Measurements from ENCODE around the gene HSF2BP.

The HSF2BP gene

DNA sequence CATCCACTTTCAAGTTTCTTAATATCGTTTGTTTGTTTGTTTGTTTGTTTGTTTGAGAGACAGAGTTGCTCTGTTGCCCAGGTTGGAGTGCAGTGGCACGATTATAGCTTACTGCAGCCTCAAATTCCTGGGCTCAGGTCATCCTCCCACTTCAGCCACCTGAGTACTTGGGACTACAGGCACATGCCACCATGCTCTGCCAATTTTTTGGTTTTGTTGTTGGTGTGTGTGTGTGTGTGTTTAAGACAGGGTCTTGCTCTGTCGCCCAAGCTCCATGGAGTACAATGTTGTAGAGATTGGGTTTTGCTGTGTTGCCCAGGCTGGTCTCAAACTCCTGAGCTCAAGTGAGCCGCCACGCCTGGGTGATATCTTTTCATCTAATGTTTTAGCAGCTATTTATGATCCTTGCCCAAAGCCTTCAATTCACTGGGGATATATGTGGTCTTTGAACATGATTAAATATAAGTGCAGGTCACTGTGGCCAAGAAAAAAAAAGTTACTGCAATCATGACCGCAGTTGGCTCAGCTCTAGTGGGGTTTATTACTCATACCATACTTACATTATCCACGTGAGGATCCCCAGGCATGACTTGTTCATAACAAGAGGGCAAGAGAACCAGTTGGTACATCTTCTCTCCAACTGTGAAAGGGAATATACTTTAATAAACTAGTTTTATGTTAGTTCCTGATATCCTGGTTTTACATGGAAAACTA is 8.1 kb upstream of the HSF2BP start:
- peaks cover 25% of the 10 kb centered on the region for H3K79me1 ChIP-seq (ENCODE audit: low read length)
- H3K56ac ChIP-seq (ENCODE audit: low read length) = no peak overlapping the region
- no peak overlapping the region for H4K8ac ChIP-seq (ENCODE audit: low read depth, low read length)
- no peak overlapping the region for H3K4ac ChIP-seq (ENCODE audit: low read depth, low read length)
- H3K23ac ChIP-seq (ENCODE audit: low read length) = no peak overlapping the region
- no peak overlapping the region for H3K27ac ChIP-seq (ENCODE audit: low read depth, low read length)
- H3K4me2 ChIP-seq (ENCODE audit: low read length) = no peak overlapping the region
- H3K4me3 ChIP-seq (ENCODE audit: low read length) = no peak overlapping the region
- no peak overlapping the region for H4K5ac ChIP-seq (ENCODE audit: low read length)
- H2BK5ac ChIP-seq (ENCODE audit: low read length) = no peak overlapping the region
- peaks cover 12% of the 10 kb centered on the region for H3K36me3 ChIP-seq (ENCODE audit: control insufficient read depth, insufficient read depth, low read length)
- DNase-seq = no peak
- no peaks in the 10 kb centered on the region for H3K4me1 ChIP-seq (ENCODE audit: control insufficient read depth, low read depth, low read length)
- no peak overlapping the region for H3K18ac ChIP-seq (ENCODE audit: low read length)
- WGBS (ENCODE audit: extremely low coverage, insufficient coverage, low lambda C conversion rate) = no CpG with 5 or more reads among the region's 7 CpGs
- no peaks in the 10 kb centered on the region for H3K27me3 ChIP-seq (ENCODE audit: insufficient read depth, low read length, poor library complexity)
- H2BK15ac ChIP-seq (replicated peaks; ENCODE audit: low read depth) = no peak overlapping the region
- no peak overlapping the region for H3K9ac ChIP-seq (ENCODE audit: low read length)
- H2AK5ac ChIP-seq (ENCODE audit: low read length) = no peak overlapping the region
- H2BK120ac ChIP-seq (ENCODE audit: low read depth, low read length) = no peak overlapping the region
- peaks cover 51% of the 10 kb centered on the region for H3K79me2 ChIP-seq (ENCODE audit: control insufficient read depth, insufficient read depth, low read length)

DNA sequence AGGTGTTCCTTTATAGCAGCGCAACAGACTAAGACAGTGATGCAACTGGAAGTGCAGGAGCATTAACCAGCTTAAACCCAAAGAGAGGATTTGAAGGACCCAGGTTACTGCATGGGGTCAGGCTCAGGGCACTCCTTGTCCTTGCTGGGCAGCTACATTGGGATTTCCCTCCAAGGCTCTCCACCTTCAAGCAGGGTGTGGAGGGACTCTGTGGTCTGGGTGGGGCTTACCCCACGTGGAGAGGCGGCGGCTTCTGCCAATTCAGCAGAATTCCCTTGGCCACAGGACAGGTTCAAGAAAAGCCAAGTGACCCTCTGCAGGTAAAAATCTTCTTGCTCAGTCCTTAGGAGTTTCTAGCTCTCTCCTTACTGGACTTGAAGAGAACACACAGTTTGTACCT is 6.6 kb upstream of the HSF2BP start:
- Histone ChIP-seq H2BK15ac (replicated peaks; ENCODE audit: low read depth) (no peak overlapping the region), H2BK5ac (ENCODE audit: low read length) (no peak overlapping the region), H3K4ac (ENCODE audit: low read depth, low read length) (no peak overlapping the region), H3K36me3 (ENCODE audit: control insufficient read depth, insufficient read depth, low read length) (peaks cover 6% of the 10 kb centered on the region), H3K56ac (ENCODE audit: low read length) (no peak overlapping the region), H3K9ac (ENCODE audit: low read length) (no peak overlapping the region), H4K5ac (ENCODE audit: low read length) (no peak overlapping the region), H4K8ac (ENCODE audit: low read depth, low read length) (no peak overlapping the region), H3K79me2 (ENCODE audit: control insufficient read depth, insufficient read depth, low read length) (peaks cover 64% of the 10 kb centered on the region), H3K27ac (ENCODE audit: low read depth, low read length) (no peak overlapping the region), H3K23ac (ENCODE audit: low read length) (no peak overlapping the region), H3K4me1 (ENCODE audit: control insufficient read depth, low read depth, low read length) (no peaks in the 10 kb centered on the region), H3K4me3 (ENCODE audit: low read length) (no peak overlapping the region), H2AK5ac (ENCODE audit: low read length) (no peak overlapping the region), H3K4me2 (ENCODE audit: low read length) (no peak overlapping the region), H2BK120ac (ENCODE audit: low read depth, low read length) (no peak overlapping the region), H3K18ac (ENCODE audit: low read length) (no peak overlapping the region), H3K79me1 (ENCODE audit: low read length) (peaks cover 33% of the 10 kb centered on the region), H3K27me3 (ENCODE audit: insufficient read depth, low read length, poor library complexity) (no peaks in the 10 kb centered on the region)
- WGBS (ENCODE audit: extremely low coverage, insufficient coverage, low lambda C conversion rate) = no CpG with 5 or more reads among the region's 4 CpGs
- no peak for DNase-seq

DNA sequence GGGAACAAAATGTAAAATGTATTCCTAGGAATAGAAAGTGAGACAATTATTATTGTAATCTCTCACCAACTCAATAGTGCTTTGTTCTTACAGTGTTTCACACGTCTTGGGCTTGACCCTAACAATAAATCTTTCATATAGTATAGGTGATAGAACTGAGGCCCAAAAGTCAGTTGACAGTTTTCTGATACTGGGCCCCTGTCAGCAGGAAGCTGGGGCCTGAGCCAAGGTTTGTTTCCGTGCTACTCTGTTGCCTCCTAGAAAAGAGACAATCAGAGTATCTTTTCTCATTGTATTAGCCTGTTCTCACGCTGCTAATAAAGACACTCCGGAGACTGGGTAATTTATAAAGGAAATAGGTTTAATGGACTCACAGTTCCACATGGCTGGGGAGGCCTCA is 5.1 kb upstream of the HSF2BP start:
- H2BK5ac ChIP-seq (ENCODE audit: low read length) = no peak overlapping the region
- no peaks in the 10 kb centered on the region for H3K4me1 ChIP-seq (ENCODE audit: control insufficient read depth, low read depth, low read length)
- peaks cover 30% of the 10 kb centered on the region for H3K79me1 ChIP-seq (ENCODE audit: low read length)
- no peak overlapping the region for H3K4ac ChIP-seq (ENCODE audit: low read depth, low read length)
- no peak for DNase-seq
- no peak overlapping the region for H3K56ac ChIP-seq (ENCODE audit: low read length)
- H2BK120ac ChIP-seq (ENCODE audit: low read depth, low read length) = no peak overlapping the region
- peaks cover 73% of the 10 kb centered on the region for H3K79me2 ChIP-seq (ENCODE audit: control insufficient read depth, insufficient read depth, low read length)
- no peak overlapping the region for H4K5ac ChIP-seq (ENCODE audit: low read length)
- peaks cover 6% of the 10 kb centered on the region for H3K36me3 ChIP-seq (ENCODE audit: control insufficient read depth, insufficient read depth, low read length)
- H3K4me3 ChIP-seq (ENCODE audit: low read length) = no peak overlapping the region
- H2AK5ac ChIP-seq (ENCODE audit: low read length) = no peak overlapping the region
- no peak overlapping the region for H2BK15ac ChIP-seq (replicated peaks; ENCODE audit: low read depth)
- no peaks in the 10 kb centered on the region for H3K27me3 ChIP-seq (ENCODE audit: insufficient read depth, low read length, poor library complexity)
- H3K4me2 ChIP-seq (ENCODE audit: low read length) = no peak overlapping the region
- no peak overlapping the region for H3K27ac ChIP-seq (ENCODE audit: low read depth, low read length)
- H3K9ac ChIP-seq (ENCODE audit: low read length) = no peak overlapping the region
- H3K23ac ChIP-seq (ENCODE audit: low read length) = no peak overlapping the region
- no peak overlapping the region for H3K18ac ChIP-seq (ENCODE audit: low read length)
- no peak overlapping the region for H4K8ac ChIP-seq (ENCODE audit: low read depth, low read length)
- no CpG with 5 or more reads among the region's 4 CpGs for WGBS (ENCODE audit: extremely low coverage, insufficient coverage, low lambda C conversion rate)

DNA sequence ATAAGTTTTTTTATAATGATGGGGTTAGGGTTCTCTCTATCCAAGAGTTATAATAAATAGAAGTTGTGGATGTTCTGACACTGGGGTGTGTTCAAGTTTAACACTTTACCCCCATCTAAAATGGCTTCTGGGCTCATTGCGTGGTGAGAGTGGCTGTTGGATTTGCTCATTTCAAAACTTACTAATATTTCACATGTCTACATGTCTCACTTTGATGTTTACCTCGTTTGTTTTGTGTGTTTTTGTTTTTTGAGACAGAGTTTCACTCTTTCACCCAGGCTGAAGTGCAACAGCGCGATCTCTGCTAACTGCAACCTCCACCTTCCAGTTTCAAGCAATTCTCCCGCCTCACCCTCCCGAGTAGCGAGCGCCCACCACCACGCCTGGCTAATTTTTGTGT is 3.7 kb upstream of the HSF2BP start:
- Histone ChIP-seq H3K9ac (ENCODE audit: low read length) (no peak overlapping the region), H3K4ac (ENCODE audit: low read depth, low read length) (no peak overlapping the region), H3K4me3 (ENCODE audit: low read length) (no peak overlapping the region), H2BK15ac (replicated peaks; ENCODE audit: low read depth) (no peak overlapping the region), H3K4me2 (ENCODE audit: low read length) (no peak overlapping the region), H3K56ac (ENCODE audit: low read length) (no peak overlapping the region), H2BK5ac (ENCODE audit: low read length) (no peak overlapping the region), H2AK5ac (ENCODE audit: low read length) (no peak overlapping the region), H3K4me1 (ENCODE audit: control insufficient read depth, low read depth, low read length) (no peaks in the 10 kb centered on the region), H3K23ac (ENCODE audit: low read length) (no peak overlapping the region), H2BK120ac (ENCODE audit: low read depth, low read length) (no peak overlapping the region), H3K27ac (ENCODE audit: low read depth, low read length) (no peak overlapping the region), H3K79me2 (ENCODE audit: control insufficient read depth, insufficient read depth, low read length) (peaks cover 66% of the 10 kb centered on the region), H4K8ac (ENCODE audit: low read depth, low read length) (no peak overlapping the region), H3K27me3 (ENCODE audit: insufficient read depth, low read length, poor library complexity) (no peaks in the 10 kb centered on the region), H4K5ac (ENCODE audit: low read length) (no peak overlapping the region), H3K18ac (ENCODE audit: low read length) (no peak overlapping the region), H3K79me1 (ENCODE audit: low read length) (peaks cover 26% of the 10 kb centered on the region), H3K36me3 (ENCODE audit: control insufficient read depth, insufficient read depth, low read length) (peaks cover 6% of the 10 kb centered on the region)
- WGBS (ENCODE audit: extremely low coverage, insufficient coverage, low lambda C conversion rate) = no CpG with 5 or more reads among the region's 9 CpGs
- no peak for DNase-seq

DNA sequence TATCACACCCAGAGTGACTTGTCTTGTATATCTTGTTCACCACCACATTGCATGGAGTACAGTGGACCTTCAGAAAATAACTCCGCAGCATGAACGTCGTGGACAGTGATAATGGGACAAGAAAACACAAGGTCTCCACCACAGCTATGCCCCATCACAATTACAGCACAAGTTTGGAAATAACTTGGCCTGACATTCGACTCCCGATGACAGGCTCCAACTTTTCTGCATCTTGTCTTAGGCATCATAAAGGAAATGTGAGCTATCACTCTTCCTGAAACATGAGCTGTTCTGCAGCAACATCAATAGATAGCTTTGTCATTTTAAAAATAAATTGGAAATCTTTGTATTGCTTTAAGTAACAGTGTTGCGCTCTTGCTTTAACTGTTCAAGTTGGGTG is 3.0 kb upstream of the HSF2BP start:
- no peak overlapping the region for H2BK15ac ChIP-seq (replicated peaks; ENCODE audit: low read depth)
- no peak overlapping the region for H3K18ac ChIP-seq (ENCODE audit: low read length)
- no peaks in the 10 kb centered on the region for H3K27me3 ChIP-seq (ENCODE audit: insufficient read depth, low read length, poor library complexity)
- H3K79me1 ChIP-seq (ENCODE audit: low read length) = peaks cover 26% of the 10 kb centered on the region
- H2BK5ac ChIP-seq (ENCODE audit: low read length) = no peak overlapping the region
- H3K9ac ChIP-seq (ENCODE audit: low read length) = no peak overlapping the region
- H3K23ac ChIP-seq (ENCODE audit: low read length) = no peak overlapping the region
- no peak overlapping the region for H3K4me3 ChIP-seq (ENCODE audit: low read length)
- H4K8ac ChIP-seq (ENCODE audit: low read depth, low read length) = no peak overlapping the region
- no peak for DNase-seq
- peaks cover 6% of the 10 kb centered on the region for H3K36me3 ChIP-seq (ENCODE audit: control insufficient read depth, insufficient read depth, low read length)
- no peaks in the 10 kb centered on the region for H3K4me1 ChIP-seq (ENCODE audit: control insufficient read depth, low read depth, low read length)
- no peak overlapping the region for H3K27ac ChIP-seq (ENCODE audit: low read depth, low read length)
- H4K5ac ChIP-seq (ENCODE audit: low read length) = no peak overlapping the region
- no CpG with 5 or more reads among the region's 6 CpGs for WGBS (ENCODE audit: extremely low coverage, insufficient coverage, low lambda C conversion rate)
- no peak overlapping the region for H3K4ac ChIP-seq (ENCODE audit: low read depth, low read length)
- H3K4me2 ChIP-seq (ENCODE audit: low read length) = no peak overlapping the region
- no peak overlapping the region for H3K56ac ChIP-seq (ENCODE audit: low read length)
- H2AK5ac ChIP-seq (ENCODE audit: low read length) = no peak overlapping the region
- peaks cover 62% of the 10 kb centered on the region for H3K79me2 ChIP-seq (ENCODE audit: control insufficient read depth, insufficient read depth, low read length)
- H2BK120ac ChIP-seq (ENCODE audit: low read depth, low read length) = no peak overlapping the region

DNA sequence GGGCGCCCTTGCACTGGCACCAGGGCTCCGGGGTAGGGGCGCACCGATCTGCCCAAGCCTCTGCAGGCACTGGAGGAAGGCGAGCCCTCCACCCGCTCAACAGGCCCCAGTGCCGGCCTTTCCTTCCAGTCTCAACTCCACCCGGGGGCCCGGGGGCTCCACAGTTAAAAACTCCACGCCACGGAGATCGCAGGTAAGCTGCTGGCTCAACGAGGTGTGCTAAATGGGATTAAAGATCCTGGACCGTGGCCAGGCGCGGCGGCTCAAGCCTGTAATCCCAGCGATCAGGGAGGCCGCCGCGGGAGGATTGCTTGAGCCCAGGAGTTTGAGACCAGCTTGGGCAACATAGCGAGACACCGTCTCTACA is 536 bp downstream of the HSF2BP start:
- no CpG with 5 or more reads among the region's 23 CpGs for whole genome bisulfite sequencing (ENCODE audit: extremely low coverage, insufficient coverage, low lambda C conversion rate)
- no peak overlapping the region for H3K23ac ChIP-seq (ENCODE audit: low read length)
- H3K4me1 ChIP-seq (ENCODE audit: control insufficient read depth, low read depth, low read length) = no peaks in the 10 kb centered on the region
- H3K79me1 ChIP-seq (ENCODE audit: low read length) = peaks cover 11% of the 10 kb centered on the region
- H4K8ac ChIP-seq (ENCODE audit: low read depth, low read length) = peak overlapping the region; percentile 29
- H2BK5ac ChIP-seq (ENCODE audit: low read length) = no peak overlapping the region
- no peak overlapping the region for H2BK15ac ChIP-seq (replicated peaks; ENCODE audit: low read depth)
- no peaks in the 10 kb centered on the region for H3K36me3 ChIP-seq (ENCODE audit: control insufficient read depth, insufficient read depth, low read length)
- no peak overlapping the region for H3K9ac ChIP-seq (ENCODE audit: low read length)
- H3K27me3 ChIP-seq (ENCODE audit: insufficient read depth, low read length, poor library complexity) = no peaks in the 10 kb centered on the region
- peaks cover 36% of the 10 kb centered on the region for H3K79me2 ChIP-seq (ENCODE audit: control insufficient read depth, insufficient read depth, low read length)
- H2AK5ac ChIP-seq (ENCODE audit: low read length) = no peak overlapping the region
- DNase-seq = no peak
- no peak overlapping the region for H3K4me3 ChIP-seq (ENCODE audit: low read length)
- no peak overlapping the region for H3K27ac ChIP-seq (ENCODE audit: low read depth, low read length)
- H3K4me2 ChIP-seq (ENCODE audit: low read length) = no peak overlapping the region
- H3K4ac ChIP-seq (ENCODE audit: low read depth, low read length) = peak overlapping the region; percentile 38
- peak overlapping the region; percentile 90 for H3K56ac ChIP-seq (ENCODE audit: low read length)
- no peak overlapping the region for H3K18ac ChIP-seq (ENCODE audit: low read length)
- no peak overlapping the region for H4K5ac ChIP-seq (ENCODE audit: low read length)
- H2BK120ac ChIP-seq (ENCODE audit: low read depth, low read length) = no peak overlapping the region

All from mesendoderm (in vitro differentiated cells).